BE2C (cell line): ENCODE results near the gene ZNF768.

Experiments
- DNase-seq: peaks from one replicate; pipeline ENCODE4 v3.0.0-alpha.2; 2020
- H3K27me3 ChIP-seq: fragments of 250-450 bp; sonication (Bioruptor Pico); 2 replicates; pipeline ENCODE4 v1.5.1; 2020; ENCODE audit warnings: mild to moderate bottlenecking
- H3K36me3 ChIP-seq: fragments of 250-450 bp; sonication (Bioruptor Pico); 2 replicates; pipeline ENCODE4 v1.5.1; 2020; ENCODE audit warnings: mild to moderate bottlenecking
- H3K4me1 ChIP-seq: fragments of 250-450 bp; sonication (Bioruptor Pico); 2 replicates; pipeline ENCODE4 v1.5.1; 2020
- H3K4me3 ChIP-seq: 2 replicates; pipeline ENCODE4 v1.5.1; 2011; ENCODE audit warnings: low read depth, low read length
- H3K9me3 ChIP-seq: fragments of 250-450 bp; sonication (Bioruptor Pico); 2 replicates; pipeline ENCODE4 v1.5.1; 2020
- TF ChIP-seq, protein P1 (sequence below): IDR thresholded peaks from 2 replicates; pipeline ENCODE4 v1.5.1; 2012; ENCODE audit warnings: mild to moderate bottlenecking, low read depth, low read length

ZNF768 gene

GRCh38 chr16:30521873-30522641, 4.3 kb downstream of the ZNF768 start:
- DNase-seq: no peak
- Histone ChIP-seq H3K36me3 (peaks cover 7% of the 10 kb centered on the region), H3K4me3 (no peak overlapping the region), H3K27me3 (no peaks in the 10 kb centered on the region), H3K4me1 (no peaks in the 10 kb centered on the region), H3K9me3 (no peaks in the 10 kb centered on the region)
- TF ChIP-seq, protein P1, sequence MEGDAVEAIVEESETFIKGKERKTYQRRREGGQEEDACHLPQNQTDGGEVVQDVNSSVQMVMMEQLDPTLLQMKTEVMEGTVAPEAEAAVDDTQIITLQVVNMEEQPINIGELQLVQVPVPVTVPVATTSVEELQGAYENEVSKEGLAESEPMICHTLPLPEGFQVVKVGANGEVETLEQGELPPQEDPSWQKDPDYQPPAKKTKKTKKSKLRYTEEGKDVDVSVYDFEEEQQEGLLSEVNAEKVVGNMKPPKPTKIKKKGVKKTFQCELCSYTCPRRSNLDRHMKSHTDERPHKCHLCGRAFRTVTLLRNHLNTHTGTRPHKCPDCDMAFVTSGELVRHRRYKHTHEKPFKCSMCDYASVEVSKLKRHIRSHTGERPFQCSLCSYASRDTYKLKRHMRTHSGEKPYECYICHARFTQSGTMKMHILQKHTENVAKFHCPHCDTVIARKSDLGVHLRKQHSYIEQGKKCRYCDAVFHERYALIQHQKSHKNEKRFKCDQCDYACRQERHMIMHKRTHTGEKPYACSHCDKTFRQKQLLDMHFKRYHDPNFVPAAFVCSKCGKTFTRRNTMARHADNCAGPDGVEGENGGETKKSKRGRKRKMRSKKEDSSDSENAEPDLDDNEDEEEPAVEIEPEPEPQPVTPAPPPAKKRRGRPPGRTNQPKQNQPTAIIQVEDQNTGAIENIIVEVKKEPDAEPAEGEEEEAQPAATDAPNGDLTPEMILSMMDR: no peak

DNA sequence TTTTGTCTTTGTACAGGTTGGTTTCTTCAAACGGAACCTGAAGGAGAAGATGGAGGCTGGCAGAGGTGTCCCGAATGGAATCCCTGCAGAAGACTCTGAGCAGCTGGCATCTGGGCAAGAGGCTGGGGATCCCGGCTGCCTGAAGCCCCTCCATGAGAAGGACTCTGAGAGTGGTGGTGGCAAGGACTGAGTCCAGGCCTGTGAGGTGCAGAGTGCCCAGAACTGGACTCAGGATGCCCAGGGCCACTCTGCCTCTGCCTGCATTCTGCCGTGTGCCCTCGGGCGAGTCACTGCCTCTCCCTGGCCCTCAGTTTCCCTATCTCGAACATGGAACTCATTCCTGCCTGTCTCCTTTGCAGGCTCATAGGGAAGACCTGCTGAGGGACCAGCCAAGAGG, 4.9 kb downstream of the ZNF768 start:
- Histone ChIP-seq H3K4me3 (no peak overlapping the region), H3K9me3 (no peaks in the 10 kb centered on the region), H3K36me3 (peaks cover 7% of the 10 kb centered on the region), H3K4me1 (no peaks in the 10 kb centered on the region), H3K27me3 (no peaks in the 10 kb centered on the region)
- DNase-seq: no peak
- TF ChIP-seq, protein P1: no peak

DNA sequence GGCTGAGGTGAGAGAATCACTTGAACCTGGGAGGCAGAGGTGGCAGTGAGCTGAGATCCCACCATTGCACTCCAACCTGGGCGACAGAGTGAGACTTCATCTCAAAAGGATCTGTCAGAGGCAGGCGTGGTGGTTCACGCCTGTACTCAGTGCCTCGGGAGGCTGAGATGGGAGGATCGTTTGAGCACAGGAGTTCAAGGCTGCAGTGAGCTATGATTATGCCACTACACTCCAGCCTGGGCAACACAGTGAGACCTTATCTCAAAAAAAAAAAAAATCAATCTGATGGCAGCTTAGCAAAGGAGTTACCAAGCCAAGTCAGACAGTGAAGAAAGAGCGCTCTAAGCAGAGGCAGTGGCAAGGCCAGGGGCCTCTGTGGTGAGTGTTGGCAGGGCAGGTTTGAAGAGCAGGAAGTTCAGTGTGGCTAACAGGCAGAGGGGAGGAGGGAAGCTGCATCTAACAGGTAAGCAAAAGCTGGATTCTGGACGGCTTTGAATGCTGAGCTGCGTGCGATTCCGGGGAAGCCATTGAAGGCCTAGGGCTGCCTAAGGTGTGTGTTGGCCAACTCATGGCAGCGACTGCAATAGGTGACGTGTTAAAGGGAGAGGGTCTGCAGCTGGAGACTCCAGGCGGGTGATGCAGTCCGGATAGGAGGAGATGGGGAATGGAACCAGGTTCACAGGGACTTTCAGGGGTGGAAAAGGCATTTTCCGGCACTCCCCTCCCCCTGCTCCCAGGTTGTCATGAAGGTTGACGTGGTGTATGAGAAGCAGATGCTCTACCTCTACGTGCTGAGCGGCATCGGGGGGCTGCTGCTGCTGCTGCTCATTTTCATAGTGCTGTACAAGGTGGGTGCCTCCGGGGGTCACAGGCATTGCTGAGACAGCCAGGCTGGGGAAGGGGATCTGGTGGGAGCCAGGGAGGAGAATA, 7.0 kb downstream of the ZNF768 start:
- TF ChIP-seq, protein P1: no peak
- Histone ChIP-seq H3K4me1 (no peaks in the 10 kb centered on the region), H3K9me3 (no peaks in the 10 kb centered on the region), H3K27me3 (no peaks in the 10 kb centered on the region), H3K4me3 (no peak overlapping the region), H3K36me3 (no peaks in the 10 kb centered on the region)
- no peak for DNase-seq

GRCh38 chr16:30518552-30518951, 7.8 kb downstream of the ZNF768 start:
- no peaks in the 10 kb centered on the region for H3K9me3 ChIP-seq
- TF ChIP-seq, protein P1: no peak

GRCh38 chr16:30515275-30515674, 11.1 kb downstream of the ZNF768 start:
- no peaks in the 10 kb centered on the region for H3K27me3 ChIP-seq
- H3K36me3 ChIP-seq: no peaks in the 10 kb centered on the region

More at GRCh38 chr16:30518552-30518951, 7.8 kb downstream of the ZNF768 start:
- no peak for DNase-seq
- Histone ChIP-seq H3K36me3 (no peaks in the 10 kb centered on the region), H3K4me1 (no peaks in the 10 kb centered on the region), H3K27me3 (no peaks in the 10 kb centered on the region), H3K4me3 (no peak overlapping the region)

More at GRCh38 chr16:30515275-30515674, 11.1 kb downstream of the ZNF768 start:
- TF ChIP-seq, protein P1: no peak
- H3K4me3 ChIP-seq: no peak overlapping the region
- no peak for DNase-seq
- peaks cover 4% of the 10 kb centered on the region for H3K9me3 ChIP-seq
- H3K4me1 ChIP-seq: no peaks in the 10 kb centered on the region
